Measurements from ENCODE around the gene PPFIBP1. TPM values are rescaled to one million over a fixed set of nuclear protein-coding genes. Genes with fewer than 3 reads are reported as not detected.
A peak's percentile ranks its signal among the peaks of the same experiment; 100 is the strongest.

The PPFIBP1 gene
- total RNA-seq, 1 donor, result 179 TPM

DNA sequence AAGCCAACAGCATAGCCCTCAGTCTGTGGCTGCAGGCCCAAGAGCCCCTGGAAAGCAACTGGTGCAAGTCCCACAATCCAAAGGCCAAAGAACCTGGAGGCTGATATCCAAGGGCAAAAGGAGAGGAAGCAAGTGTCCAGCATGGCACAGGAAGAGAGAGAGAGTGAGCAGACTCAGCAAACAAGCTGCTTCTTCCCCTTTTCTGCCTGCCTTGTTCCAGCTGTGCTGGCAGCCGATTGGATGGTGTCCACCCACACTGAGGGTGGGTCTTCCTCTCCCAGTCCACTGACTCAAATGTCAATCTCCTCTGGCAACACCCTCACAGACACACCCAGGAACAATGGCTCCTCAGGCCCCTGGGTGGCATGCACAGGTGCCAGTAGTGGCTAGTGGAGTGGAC, 44.0 kb upstream of the PPFIBP1 start:
- H3K9me3 ChIP-seq (ENCODE audit: low read depth, low read length), result peaks cover 7% of the 10 kb centered on the region
- no peak overlapping the region for H2AFZ ChIP-seq (ENCODE audit: low read length)
- H3K36me3 ChIP-seq (ENCODE audit: insufficient read depth, low read length), result no peaks in the 10 kb centered on the region
- H3K4me3 ChIP-seq (ENCODE audit: insufficient read depth, low read length), result no peak overlapping the region
- no peaks in the 10 kb centered on the region for H3K79me2 ChIP-seq (ENCODE audit: insufficient read depth, low read length)
- H4K20me1 ChIP-seq (ENCODE audit: insufficient read depth, low read length), result no peaks in the 10 kb centered on the region
- no peaks in the 10 kb centered on the region for H3K27me3 ChIP-seq (ENCODE audit: insufficient read depth, low read length)
- no peak for DNase-seq (ENCODE audit: insufficient read length, low spot score, missing footprints)
- no peak overlapping the region for H3K27ac ChIP-seq (ENCODE audit: low read depth, low read length)
- TF ChIP-seq, protein P1, sequence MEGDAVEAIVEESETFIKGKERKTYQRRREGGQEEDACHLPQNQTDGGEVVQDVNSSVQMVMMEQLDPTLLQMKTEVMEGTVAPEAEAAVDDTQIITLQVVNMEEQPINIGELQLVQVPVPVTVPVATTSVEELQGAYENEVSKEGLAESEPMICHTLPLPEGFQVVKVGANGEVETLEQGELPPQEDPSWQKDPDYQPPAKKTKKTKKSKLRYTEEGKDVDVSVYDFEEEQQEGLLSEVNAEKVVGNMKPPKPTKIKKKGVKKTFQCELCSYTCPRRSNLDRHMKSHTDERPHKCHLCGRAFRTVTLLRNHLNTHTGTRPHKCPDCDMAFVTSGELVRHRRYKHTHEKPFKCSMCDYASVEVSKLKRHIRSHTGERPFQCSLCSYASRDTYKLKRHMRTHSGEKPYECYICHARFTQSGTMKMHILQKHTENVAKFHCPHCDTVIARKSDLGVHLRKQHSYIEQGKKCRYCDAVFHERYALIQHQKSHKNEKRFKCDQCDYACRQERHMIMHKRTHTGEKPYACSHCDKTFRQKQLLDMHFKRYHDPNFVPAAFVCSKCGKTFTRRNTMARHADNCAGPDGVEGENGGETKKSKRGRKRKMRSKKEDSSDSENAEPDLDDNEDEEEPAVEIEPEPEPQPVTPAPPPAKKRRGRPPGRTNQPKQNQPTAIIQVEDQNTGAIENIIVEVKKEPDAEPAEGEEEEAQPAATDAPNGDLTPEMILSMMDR (IDR thresholded peaks at IDR 0.05; ENCODE audit: extremely low read depth, low read depth, low read length), result no peak
- H3K4me1 ChIP-seq (ENCODE audit: insufficient read depth, low read length), result peaks cover under 1% of the 10 kb centered on the region
- H3K4me2 ChIP-seq (ENCODE audit: insufficient read depth, low read length), result no peak overlapping the region

GRCh38 chr12:27486961-27487360, 37.0 kb upstream of the PPFIBP1 start:
- H3K4me2 ChIP-seq (ENCODE audit: insufficient read depth, low read length), result no peak overlapping the region
- no peaks in the 10 kb centered on the region for H3K9me3 ChIP-seq (ENCODE audit: low read depth, low read length)
- H3K4me3 ChIP-seq (ENCODE audit: insufficient read depth, low read length), result no peak overlapping the region
- no peaks in the 10 kb centered on the region for H3K27me3 ChIP-seq (ENCODE audit: insufficient read depth, low read length)
- TF ChIP-seq, protein P1 (IDR thresholded peaks at IDR 0.05; ENCODE audit: extremely low read depth, low read depth, low read length), result no peak
- H4K20me1 ChIP-seq (ENCODE audit: insufficient read depth, low read length), result no peaks in the 10 kb centered on the region
- H3K36me3 ChIP-seq (ENCODE audit: insufficient read depth, low read length), result no peaks in the 10 kb centered on the region
- DNase-seq (ENCODE audit: insufficient read length, low spot score, missing footprints), result no peak
- no peak overlapping the region for H2AFZ ChIP-seq (ENCODE audit: low read length)
- no peak overlapping the region for H3K27ac ChIP-seq (ENCODE audit: low read depth, low read length)
- H3K4me1 ChIP-seq (ENCODE audit: insufficient read depth, low read length), result no peaks in the 10 kb centered on the region
- H3K79me2 ChIP-seq (ENCODE audit: insufficient read depth, low read length), result no peaks in the 10 kb centered on the region

DNA sequence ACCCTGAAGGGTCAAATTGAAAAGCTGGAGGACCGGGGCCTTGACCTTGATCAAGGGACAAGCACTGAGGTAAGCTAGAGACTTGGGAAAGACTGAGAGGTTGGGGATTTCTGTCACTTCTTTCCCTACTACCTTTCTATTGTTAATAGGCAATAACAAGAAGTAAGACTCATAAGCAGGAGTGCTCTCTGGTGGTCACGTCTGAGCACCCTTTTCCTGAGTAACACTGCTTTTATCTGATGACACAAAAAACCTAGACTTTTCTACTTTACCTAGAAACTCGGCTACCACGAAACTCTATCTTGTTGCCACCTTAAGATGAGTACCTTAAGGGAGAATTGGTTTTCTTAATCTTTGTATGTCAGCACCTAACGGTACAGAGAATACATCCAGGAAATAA, 35.5 kb upstream of the PPFIBP1 start:
- TF ChIP-seq, protein P1 (IDR thresholded peaks at IDR 0.05; ENCODE audit: extremely low read depth, low read depth, low read length), result peak; percentile 25
- Histone ChIP-seq H3K27me3 (ENCODE audit: insufficient read depth, low read length) (no peaks in the 10 kb centered on the region), H3K79me2 (ENCODE audit: insufficient read depth, low read length) (no peaks in the 10 kb centered on the region), H3K4me2 (ENCODE audit: insufficient read depth, low read length) (no peak overlapping the region), H3K27ac (ENCODE audit: low read depth, low read length) (no peak overlapping the region), H3K4me1 (ENCODE audit: insufficient read depth, low read length) (no peaks in the 10 kb centered on the region), H3K4me3 (ENCODE audit: insufficient read depth, low read length) (no peak overlapping the region), H3K9me3 (ENCODE audit: low read depth, low read length) (no peaks in the 10 kb centered on the region), H2AFZ (ENCODE audit: low read length) (no peak overlapping the region), H3K36me3 (ENCODE audit: insufficient read depth, low read length) (no peaks in the 10 kb centered on the region), H4K20me1 (ENCODE audit: insufficient read depth, low read length) (no peaks in the 10 kb centered on the region)
- no peak for DNase-seq (ENCODE audit: insufficient read length, low spot score, missing footprints)

DNA sequence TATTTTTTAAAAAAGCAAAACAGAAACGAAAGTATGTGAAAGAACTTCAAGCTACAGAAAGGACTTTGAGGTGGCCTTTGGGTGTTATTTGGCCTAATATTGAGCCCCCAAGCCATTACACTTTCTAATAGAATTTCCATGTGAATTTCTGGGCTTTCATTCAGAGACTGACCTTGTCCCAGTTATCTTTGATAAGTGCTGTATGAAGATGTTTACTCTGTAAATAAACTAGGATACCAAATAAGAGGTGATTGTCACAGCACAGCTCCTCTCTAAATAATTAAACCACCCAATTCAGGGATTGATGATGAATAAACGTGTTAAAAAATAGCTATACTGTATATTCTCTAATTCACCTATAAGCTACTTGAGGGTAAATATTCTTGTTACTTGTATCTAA, 32.8 kb upstream of the PPFIBP1 start:
- H3K4me3 ChIP-seq (ENCODE audit: insufficient read depth, low read length), result no peak overlapping the region
- DNase-seq (ENCODE audit: insufficient read length, low spot score, missing footprints), result no peak
- no peaks in the 10 kb centered on the region for H3K27me3 ChIP-seq (ENCODE audit: insufficient read depth, low read length)
- no peaks in the 10 kb centered on the region for H3K9me3 ChIP-seq (ENCODE audit: low read depth, low read length)
- no peaks in the 10 kb centered on the region for H3K79me2 ChIP-seq (ENCODE audit: insufficient read depth, low read length)
- TF ChIP-seq, protein P1 (IDR thresholded peaks at IDR 0.05; ENCODE audit: extremely low read depth, low read depth, low read length), result no peak
- H3K36me3 ChIP-seq (ENCODE audit: insufficient read depth, low read length), result no peaks in the 10 kb centered on the region
- no peak overlapping the region for H2AFZ ChIP-seq (ENCODE audit: low read length)
- H3K4me1 ChIP-seq (ENCODE audit: insufficient read depth, low read length), result no peaks in the 10 kb centered on the region
- no peak overlapping the region for H3K27ac ChIP-seq (ENCODE audit: low read depth, low read length)
- no peak overlapping the region for H3K4me2 ChIP-seq (ENCODE audit: insufficient read depth, low read length)
- H4K20me1 ChIP-seq (ENCODE audit: insufficient read depth, low read length), result no peaks in the 10 kb centered on the region
